Stimulated activated CD8-positive, alpha-beta memory T cell treated with anti-CD3 and anti-CD28 coated beads, Interleukin-2, amount 100 ng/mL, for 1 hour (primary cell): ENCODE results near the gene ACKR3.

Experiments used
- DNase-seq, 2 donors: peaks; one replicate each; pipeline ENCODE4 v3.0.0-alpha.2; 2020; ENCODE audit warnings: low read depth in 2 of 2

The ACKR3 gene

GRCh38 chr2:236549165-236549564 lies 20.5 kb upstream of the ACKR3 start:
- no peak for DNase-seq

GRCh38 chr2:236550290-236550689 lies 19.3 kb upstream of the ACKR3 start:
- DNase-seq, result no peak

GRCh38 chr2:236550701-236551465 lies 18.7 kb upstream of the ACKR3 start:
- DNase-seq, result no peak

- no peak for DNase-seq
Observed at GRCh38 chr2:236551471-236552211, 18.0 kb upstream of the ACKR3 start.

GRCh38 chr2:236552212-236552542 lies 17.4 kb upstream of the ACKR3 start:
- no peak for DNase-seq

GRCh38 chr2:236552581-236553363 lies 16.9 kb upstream of the ACKR3 start:
- DNase-seq, result no peak

GRCh38 chr2:236553522-236553921 lies 16.1 kb upstream of the ACKR3 start:
- DNase-seq, result no peak

- DNase-seq, result no peak
Observed at GRCh38 chr2:236554629-236555282, 14.9 kb upstream of the ACKR3 start.

GRCh38 chr2:236555481-236555880 lies 14.1 kb upstream of the ACKR3 start:
- DNase-seq, result no peak

- no peak for DNase-seq
Observed at GRCh38 chr2:236557306-236558030, 12.2 kb upstream of the ACKR3 start.

- DNase-seq, result no peak
Observed at GRCh38 chr2:236558036-236558435, 11.6 kb upstream of the ACKR3 start.

- no peak for DNase-seq
Observed at GRCh38 chr2:236558993-236559978, 10.3 kb upstream of the ACKR3 start.

GRCh38 chr2:236561874-236562273 lies 7.8 kb upstream of the ACKR3 start:
- DNase-seq, result no peak

GRCh38 chr2:236562434-236562833 lies 7.2 kb upstream of the ACKR3 start:
- no peak for DNase-seq

GRCh38 chr2:236563953-236564352 lies 5.7 kb upstream of the ACKR3 start:
- no peak for DNase-seq

- no peak for DNase-seq
Observed at GRCh38 chr2:236565212-236565611, 4.4 kb upstream of the ACKR3 start.

- no peak for DNase-seq
Observed at GRCh38 chr2:236565879-236566402, 3.7 kb upstream of the ACKR3 start.

GRCh38 chr2:236566596-236566995 lies 3.0 kb upstream of the ACKR3 start:
- no peak for DNase-seq

- no peak for DNase-seq
Observed at GRCh38 chr2:236568068-236568921, 1.3 kb upstream of the ACKR3 start.
